Smooth muscle cell of bladder (primary cell): ENCODE results near the gene OR8A1. TPM values are rescaled to one million over a fixed set of nuclear protein-coding genes. Genes with fewer than 3 reads are reported as not detected.

Experiments used
- total RNA-seq: library from RNA; depleted of rRNA; stranded (reverse); fragments of >200 nt; gene quantifications from 2 replicates; pipeline ENCODE4 v1.2.3, GENCODE V29; 2014

Gene OR8A1
- not detected in 2 replicates for total RNA-seq

DNA sequence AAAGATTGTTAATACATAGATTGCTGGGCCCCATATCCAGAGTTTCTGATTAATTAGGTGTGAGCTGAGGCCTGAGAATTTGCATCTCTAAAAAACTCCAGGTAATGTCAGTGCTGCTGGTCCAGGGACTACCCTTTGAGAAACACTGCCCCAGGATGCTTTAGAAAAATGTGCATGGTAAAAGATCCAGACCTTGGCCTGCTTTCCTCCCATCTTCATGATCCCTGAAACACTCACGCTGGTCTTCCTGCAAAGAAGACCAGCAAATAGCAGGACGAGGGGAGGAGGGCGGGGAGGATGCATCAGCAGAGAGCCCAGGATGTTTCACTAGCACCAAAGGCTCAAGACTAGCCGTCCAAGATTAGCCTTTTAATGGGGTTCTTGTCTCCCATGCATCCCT, at the start of gene OR8A1:
TSS of gene OR8A1 (plus strand) at position 301 of the 400 bp plus-strand sequence. CDS start 123 bp downstream, outside the sequence.

DNA sequence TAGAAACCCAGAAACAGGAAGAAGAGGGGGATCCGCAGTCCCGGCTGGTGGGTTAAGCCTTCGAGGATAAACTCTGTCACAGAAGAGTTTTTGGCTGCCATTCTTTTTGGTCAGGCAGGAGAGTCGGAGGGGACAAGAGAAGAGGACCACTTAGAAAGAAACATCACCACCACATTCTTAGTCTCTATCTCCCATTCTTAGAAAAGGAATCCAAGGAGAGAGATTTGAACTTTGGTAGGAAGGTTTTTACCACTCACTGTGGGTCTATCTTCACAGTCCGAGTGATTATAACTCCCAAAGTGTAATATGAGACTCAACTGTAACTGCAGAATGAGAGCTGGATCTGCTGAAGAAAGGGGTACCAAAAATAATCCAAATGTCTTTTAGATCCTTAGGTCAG, 26.2 kb upstream of the OR8A1 start, which contains the start of gene OR8B12:
TSS of gene OR8B12 (minus strand) at position 101 of the 400 bp plus-strand sequence. CDS start at position 101, 0 bp downstream.

DNA sequence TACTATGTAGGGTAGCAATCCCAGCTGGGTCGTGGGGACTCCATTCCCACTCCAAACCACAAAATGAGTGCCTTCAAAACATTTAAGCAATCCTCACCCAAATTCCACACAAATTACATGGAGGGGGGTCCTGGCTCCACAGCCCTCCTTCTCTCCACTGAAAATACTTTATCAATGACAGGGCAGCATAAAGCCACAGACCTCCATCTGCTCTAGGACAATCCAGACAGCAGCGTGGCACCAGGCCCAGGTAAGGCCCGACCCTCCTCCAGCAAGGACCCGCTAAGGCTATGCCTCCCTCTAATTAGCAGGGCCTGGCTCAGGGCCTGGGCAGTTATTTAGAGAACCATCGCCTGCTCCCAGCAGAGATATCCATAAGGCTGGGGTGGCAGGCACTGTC, 41.3 kb downstream of the OR8A1 start, which contains the start of gene PANX3:
TSS of gene PANX3 (plus strand) at position 365 of the 400 bp plus-strand sequence. CDS start 129 bp downstream, outside the sequence.

Other genes with a start within 250 kb of the OR8A1 start
- gene OR8D2, start 249.8 kb upstream of the OR8A1 start, total RNA-seq, result not detected in 2 replicates
- not detected in 2 replicates for gene OR8B2, start 185.5 kb upstream of the OR8A1 start, total RNA-seq
- gene OR8B3, start 171.0 kb upstream of the OR8A1 start, total RNA-seq, result not detected in 2 replicates
- gene OR8B4, start 145.1 kb upstream of the OR8A1 start, total RNA-seq, result not detected in 2 replicates
- gene OR8B8, start 124.3 kb upstream of the OR8A1 start, total RNA-seq, result not detected in 2 replicates
- gene OR8B12, start 26.3 kb upstream of the OR8A1 start, total RNA-seq, result not detected in 2 replicates
- not detected in 2 replicates for gene PANX3, start 41.4 kb downstream of the OR8A1 start, total RNA-seq
- 22.9 and 24.6 TPM in 2 replicates for gene TBRG1, start 52.9 kb downstream of the OR8A1 start, total RNA-seq
- gene SIAE, start 103.7 kb downstream of the OR8A1 start, total RNA-seq, result 14.9 and 19.1 TPM in 2 replicates
- gene SPA17, start 103.9 kb downstream of the OR8A1 start, total RNA-seq, result 10.3 and 12.4 TPM in 2 replicates
- 0.14 TPM in 1 of 2 replicates, not detected in the other for gene NRGN, start 169.9 kb downstream of the OR8A1 start, total RNA-seq
- gene VSIG2, start 182.3 kb downstream of the OR8A1 start, total RNA-seq, result 0.18 and 0.28 TPM in 2 replicates
- gene ESAM, start 192.3 kb downstream of the OR8A1 start, total RNA-seq, result 0.14 and 0.55 TPM in 2 replicates
- gene MSANTD2, start 230.4 kb downstream of the OR8A1 start, total RNA-seq, result 4.8 and 5.7 TPM in 2 replicates